ENCODE measurements around the gene ST3GAL3.

The ST3GAL3 gene, protein sequence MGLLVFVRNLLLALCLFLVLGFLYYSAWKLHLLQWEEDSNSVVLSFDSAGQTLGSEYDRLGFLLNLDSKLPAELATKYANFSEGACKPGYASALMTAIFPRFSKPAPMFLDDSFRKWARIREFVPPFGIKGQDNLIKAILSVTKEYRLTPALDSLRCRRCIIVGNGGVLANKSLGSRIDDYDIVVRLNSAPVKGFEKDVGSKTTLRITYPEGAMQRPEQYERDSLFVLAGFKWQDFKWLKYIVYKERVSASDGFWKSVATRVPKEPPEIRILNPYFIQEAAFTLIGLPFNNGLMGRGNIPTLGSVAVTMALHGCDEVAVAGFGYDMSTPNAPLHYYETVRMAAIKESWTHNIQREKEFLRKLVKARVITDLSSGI

DNA sequence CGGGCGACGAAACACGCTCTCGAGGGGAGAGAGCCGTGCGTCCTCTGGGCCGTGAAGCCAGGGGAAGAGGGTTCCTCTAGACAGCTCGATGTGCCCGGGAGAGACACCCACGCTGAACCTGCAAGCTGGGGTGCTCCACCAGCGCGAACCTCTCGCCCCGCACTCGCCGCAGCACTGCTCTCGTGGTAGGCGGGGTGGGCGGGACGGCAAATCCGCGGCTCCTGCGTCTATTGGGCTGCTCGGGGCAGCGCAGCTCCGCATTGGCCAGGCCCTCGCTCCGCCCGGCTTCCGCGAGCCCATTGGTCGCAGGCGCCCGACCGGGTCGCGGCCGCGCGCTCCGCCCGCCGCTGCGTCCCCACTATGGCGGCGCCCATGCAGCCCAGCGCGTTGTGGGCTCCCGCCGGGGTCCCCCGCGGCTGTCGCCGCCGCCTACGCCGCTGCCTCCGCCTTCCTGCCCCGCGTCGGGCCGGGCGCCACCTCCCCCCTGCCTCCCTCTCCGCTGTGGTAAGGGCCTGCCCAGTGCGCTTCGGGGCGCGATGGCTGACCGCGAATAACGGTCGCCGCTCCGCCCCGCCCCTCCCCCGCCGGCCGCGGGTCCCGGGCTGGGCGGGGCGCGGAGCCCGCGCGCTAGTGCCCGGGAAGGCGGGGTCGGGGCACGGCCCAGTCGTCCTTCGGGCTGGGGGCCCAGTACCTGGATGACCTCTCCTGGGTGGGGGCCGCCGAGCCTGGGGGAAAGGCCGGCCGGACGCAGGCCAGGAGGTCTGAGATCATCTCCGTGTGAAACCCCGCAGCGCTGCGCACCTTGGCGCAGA is at the start of gene ST3GAL3:
ST3GAL3 (plus strand) TSS at position 347 of the 812 bp plus-strand sequence. CDS start 28,727 bp downstream, outside the sequence.
- DNase-seq, result peak; percentile 47 to 84

DNA sequence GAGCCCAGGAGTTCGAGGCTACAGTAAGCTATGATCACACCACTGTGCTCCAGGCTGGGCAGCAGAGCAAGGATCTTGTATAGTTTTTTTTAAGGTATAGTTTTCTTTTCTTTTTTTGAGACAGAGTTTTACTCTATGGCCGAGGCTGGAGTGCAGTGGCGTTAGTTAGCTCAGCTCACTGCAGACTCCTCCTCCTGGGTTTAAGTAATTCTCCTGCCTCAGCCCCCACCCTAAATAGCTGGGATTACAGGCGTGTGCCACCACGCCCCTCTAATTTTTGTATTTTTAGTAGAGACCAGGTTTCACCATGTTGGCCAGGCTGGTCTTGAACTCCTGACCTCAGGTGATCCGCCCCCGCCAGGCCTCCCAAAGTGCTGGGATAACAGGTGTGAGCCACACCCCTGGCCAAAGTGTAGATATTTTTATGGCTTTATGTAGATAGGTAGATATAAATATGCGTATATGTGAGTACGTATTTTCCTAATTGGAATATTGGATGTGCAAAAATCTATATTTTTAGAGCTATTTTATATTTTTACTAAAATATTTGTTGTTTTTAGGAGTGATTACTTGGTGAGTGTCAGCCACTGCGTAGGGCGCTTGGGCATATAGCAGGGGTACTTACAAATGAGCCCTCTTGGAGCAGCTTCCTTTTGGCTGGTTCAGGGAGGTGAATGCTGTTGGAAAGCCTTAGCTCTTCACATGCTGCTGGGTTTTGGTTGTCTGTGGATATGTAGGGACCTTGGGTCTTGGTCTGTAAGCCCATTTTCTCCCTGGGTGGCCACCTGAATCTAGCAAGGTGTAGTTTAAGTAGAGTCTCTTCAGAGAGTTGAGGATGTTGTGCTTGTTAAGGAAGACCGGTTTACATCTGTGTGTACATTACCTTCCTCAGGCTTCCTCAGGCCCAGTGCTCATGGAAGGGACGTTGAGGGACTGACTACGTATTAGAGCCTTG is 47.8 kb upstream of the ST3GAL3 start:
- DNase-seq, result no peak

DNA sequence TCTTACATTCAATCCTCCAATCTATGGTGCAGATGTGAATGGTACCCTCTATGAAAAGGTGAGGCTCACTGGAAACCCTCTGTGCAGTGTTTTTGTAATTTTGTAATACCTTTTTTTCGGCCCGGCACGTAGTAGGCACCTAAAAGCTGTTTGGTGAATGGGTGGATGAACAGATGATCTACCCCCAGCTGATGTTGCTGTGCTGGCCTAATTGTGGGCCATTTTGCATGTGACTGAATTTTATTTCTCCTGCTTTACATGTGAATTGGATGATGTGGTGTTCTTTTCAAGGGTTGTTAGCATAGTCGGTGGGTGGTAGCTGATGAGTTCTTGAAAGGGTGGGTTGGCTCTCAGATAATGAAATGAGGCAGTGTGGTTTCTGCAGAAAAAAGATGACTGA is 47.0 kb upstream of the ST3GAL3 start:
- DNase-seq, result no peak

DNA sequence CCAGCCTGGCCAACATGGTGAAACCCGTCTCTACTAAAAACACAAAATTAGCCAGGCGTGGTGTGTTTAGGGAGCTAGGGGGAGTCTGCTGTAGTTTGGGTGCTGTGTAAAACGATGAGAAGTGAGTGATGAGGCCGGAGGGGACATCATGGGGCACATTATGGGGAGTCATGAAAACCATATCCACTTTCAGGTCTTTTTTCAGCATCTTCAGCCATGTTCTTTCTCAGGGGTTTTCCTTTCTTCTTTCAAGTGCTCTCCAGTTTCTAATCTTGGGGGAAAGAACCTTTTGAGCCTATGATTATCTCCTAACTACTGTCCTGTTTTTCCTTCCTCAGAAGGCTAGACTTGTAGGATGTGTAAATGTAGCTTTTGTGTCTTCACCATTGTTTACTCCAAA is 43.0 kb upstream of the ST3GAL3 start:
- DNase-seq, result no peak

DNA sequence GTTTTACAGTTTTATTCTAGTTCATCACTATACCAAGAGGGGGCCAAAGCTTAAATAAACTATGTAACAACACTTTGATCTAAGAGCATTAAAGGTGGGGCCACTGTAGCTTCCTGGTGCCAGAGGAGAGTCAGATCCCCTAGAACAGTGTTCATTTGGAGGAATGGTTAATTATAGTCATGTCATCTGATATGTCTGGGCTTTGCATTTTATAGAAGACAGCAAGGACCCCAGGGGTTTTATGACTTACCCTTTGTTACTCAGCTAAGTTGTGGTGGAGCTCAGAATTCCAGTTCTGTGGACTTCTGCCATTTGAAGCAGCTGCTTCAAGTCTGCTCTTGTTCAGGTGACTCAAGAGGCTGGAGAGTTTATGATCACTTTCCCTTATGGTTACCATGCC is 40.7 kb upstream of the ST3GAL3 start:
- no peak for DNase-seq

DNA sequence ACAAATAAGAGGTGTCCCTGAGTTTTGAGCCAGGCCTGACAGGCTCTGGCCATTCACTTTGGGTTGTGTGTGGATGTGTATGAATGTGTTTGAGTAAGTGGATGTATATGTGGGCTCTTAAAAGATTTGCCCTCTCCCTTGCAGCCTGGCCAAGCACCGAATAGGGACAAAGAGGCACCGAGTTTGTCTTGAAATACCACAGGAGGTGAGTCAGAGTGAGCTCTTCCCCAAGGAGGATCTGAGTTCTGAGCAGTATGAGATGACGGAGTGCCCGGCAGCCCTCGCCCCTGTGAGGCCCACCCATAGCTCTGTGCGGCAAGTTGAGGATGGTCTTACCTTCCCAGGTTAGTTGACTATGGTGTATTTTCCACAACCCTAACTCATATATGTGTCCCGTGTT is 38.4 kb upstream of the ST3GAL3 start:
- no peak for DNase-seq

DNA sequence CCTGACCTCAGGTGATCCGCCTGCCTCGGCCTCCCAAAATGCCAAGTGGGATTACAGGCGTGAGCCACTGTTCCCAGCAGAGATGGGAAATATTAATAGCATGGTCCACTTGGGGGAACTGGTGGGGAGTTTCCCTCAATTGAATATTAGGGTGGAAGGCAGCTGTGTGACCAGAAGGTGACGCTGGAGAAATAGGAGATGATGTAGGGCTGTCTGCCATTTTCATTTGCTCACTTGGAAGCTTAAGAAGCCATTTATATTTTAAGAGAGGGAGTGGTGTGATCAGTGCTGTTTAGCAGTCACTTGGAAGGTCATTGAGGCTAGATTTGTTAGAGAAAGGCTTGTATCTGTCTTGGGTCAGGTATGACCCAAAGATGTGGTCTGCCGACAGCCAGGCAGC is 37.5 kb upstream of the ST3GAL3 start:
- no peak for DNase-seq

DNA sequence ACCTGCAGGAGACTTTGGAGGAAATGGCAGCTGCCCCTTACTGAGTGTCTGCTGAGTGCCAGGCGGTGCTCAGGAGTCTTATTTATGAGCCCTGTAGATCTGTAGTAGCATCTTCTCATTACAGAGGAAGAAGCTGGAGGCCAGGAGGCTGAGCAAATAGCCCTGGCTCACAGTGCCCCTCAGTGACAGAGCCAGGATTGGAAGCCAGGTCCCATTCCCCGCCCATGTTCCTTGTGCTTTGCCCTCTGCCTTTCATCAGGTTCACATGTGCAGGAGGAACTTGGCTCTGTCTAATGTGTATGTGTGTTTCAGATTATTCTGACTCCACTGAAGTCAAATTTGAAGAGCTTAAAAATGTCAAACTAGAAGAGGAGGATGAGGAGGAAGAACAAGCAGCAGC is 36.1 kb upstream of the ST3GAL3 start:
- DNase-seq, result no peak

DNA sequence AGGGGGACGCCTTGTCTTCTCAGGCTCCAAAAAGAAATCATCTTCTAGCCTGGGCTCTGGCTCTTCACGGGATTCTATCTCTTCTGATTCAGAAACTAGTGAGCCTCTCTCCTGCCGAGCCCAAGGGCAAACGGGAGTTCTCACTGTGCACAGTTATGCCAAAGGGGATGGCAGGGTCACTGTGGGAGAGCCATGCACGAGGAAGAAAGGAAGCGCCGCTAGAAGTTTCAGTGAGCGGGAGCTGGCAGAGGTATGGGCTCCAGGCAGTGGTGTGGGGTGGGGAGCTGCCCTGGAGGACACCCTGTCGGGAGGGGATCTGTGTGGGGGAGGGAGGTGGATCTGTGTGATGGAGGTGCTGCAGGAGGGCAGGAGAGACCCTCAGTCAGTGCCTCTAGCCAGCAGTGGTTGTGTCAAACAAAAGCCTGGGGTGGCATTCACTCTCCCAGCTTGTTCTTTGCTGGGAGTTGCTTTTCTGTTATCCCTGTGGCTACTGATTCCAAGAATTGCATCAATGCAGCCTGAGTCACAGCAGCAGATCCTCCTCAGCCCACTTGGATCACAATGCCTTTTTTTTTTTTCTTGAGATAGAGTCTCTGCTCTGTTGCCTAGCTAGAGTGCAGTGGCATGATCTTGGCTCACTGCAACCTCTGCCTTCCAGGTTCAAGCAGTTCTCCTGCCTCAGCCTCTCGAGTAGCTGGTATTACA is 35.6 kb upstream of the ST3GAL3 start:
- no peak for DNase-seq

DNA sequence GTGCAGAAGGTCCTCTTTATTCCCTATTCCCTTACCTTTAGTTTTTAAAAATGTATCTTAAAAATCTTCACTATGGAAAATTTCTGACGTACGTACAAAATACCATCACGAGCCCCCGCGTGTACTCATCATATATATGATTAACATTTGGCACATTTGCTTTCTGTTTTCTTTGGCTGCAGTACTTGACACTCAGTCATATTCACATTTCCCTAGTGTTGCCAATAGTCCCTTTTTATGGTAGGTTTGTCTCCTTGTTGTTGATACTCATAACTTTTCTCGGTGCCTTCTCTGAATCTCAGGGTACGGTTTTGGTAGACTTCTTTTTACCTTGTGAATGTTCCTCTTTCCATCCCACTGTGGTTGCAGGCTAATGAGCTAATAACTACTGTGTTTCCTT is 34.1 kb upstream of the ST3GAL3 start:
- DNase-seq, result no peak

DNA sequence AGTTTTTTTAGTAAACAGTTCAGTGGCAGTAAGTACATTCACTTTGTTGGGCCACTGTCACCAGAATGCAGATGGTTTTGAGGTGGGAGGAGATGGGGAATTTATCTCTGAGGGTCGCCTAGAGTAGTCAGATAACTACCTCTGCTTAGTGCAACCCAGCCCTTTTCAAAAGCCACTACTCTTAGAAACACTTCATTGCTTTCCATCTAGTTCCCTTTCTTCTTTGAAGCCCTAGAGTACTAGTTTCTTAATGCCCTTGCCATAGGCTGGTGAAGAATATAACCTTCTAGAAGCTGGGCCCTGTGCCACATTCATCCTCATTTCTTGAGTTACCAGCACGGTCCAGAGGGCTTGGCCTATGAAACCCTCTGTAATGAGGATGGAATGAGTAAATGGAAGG is 28.4 kb upstream of the ST3GAL3 start:
- no peak for DNase-seq

DNA sequence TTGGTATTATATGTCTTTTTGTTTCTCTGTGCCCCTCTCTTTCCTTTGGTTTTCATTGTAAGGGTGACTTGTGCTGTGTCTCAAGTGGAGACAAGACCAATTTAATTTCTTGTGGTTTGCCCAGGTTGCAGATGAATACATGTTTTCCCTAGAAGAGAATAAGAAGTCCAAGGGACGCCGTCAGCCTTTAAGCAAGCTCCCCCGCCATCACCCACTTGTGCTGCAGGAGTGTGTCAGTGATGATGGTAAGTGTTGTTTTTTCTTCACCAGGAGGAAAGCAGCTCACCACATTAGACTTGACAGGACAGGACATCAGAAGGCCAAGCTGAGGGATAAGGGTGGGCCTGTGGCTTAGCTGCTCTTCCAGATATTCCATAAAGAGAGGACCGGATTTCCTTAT is 23.8 kb upstream of the ST3GAL3 start:
- no peak for DNase-seq

DNA sequence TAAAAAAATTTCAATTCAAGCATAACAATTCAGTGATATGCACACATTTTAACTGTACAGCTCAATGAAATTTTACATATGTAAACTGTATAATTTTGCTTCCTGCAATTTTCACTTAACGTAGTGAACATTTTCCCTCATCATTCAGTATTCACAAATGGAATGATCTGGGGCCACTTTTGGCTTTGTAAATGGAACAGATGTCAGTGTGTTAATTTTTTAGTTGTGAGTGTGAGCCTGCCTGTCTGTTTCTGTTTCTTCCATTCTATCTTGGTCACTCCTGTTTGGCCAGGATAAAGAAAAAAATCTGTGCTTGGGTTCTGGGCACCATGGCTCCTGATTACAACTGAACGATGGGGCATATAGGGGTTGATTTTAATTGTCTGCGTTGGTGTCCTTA is 20.5 kb upstream of the ST3GAL3 start:
- no peak for DNase-seq

DNA sequence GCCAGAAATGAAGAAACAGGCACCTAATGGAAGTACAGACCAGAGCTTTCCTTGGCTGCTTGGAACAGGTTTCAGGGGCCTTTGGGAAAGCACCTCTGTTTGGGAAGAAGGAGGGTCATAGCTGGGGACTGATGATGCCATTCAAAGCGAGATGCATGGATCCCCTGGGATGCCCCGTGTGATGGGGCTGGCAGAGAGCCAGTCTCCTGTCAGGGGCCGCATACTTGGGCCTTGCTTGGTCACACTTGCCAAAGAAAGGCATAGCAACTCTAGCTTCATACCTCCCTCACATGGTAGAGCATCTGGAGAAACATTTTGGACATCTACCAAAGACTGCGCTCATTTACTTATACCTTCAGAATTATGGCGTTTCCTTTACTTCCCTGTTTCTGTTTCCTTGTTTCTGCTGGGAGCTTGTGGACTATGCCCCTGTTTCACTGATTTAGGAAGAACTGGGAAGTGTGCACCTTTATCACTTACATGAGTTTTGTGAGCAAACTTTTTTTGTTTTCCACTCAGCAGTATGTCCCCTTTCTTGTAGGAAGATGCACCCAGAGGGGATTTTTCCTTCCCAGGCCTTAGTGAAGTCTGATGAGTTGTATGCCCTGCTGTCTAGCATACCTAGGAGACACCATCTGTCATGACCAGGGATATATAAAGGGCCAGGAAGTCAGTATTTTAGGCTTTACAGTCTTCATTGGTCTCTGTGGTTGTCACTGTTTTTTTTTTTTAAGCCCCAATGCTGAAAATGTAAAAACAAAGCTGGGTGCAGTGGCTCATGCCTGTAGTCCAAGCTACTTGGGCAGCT is 19.8 kb upstream of the ST3GAL3 start:
- DNase-seq, result no peak

DNA sequence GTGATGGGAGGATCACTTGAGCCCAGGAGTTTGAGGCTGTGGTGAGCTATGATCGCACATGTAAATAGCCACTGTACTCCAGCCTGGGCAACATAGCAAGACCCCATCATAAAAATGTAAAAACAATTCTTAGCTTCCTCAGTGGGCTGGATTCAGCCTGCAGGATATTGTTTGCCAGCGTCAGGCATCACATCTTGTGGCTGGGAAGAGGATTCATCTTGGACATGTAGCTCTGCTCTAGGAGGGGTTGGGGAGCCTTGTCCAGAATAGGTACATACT is 19.3 kb upstream of the ST3GAL3 start:
- no peak for DNase-seq

DNA sequence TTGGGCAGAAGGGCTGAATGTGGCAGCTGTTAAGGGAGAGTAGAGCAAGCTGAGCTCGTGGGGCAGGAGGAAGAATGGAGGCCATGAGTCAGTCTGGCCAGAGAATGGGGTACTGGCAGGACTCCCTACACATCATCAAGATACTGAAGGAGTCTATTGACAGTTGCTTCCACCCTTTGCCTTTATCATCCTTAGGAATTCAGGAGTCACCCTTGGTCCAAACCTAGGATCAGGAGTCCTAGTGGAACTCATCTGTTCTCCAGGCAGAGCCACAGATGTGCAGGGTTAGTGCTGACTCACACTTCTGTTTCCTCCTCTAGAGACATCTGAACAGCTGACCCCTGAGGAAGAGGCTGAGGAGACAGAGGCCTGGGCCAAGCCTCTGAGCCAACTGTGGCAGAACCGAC is 18.7 kb upstream of the ST3GAL3 start:
- DNase-seq, result no peak

DNA sequence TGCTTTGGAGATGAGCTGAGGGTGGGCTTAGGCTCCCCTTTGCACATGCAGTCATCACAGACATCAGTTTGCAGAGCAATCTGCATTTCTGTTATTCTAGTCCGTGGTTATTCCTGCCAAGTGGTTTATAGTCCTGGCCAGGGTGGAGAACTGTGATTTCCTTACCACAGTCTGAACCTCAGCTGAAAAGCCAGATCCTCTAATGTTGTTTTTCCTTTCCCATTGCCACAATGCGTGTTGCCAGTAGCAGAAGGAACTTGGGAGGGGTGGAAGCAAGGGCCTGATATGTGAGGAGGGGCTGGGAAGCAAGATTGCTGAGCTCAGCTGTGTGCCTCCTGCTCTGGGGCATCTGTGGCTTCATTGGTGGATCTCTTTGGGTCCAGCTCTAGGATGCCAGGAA is 18.0 kb upstream of the ST3GAL3 start:
- DNase-seq, result no peak

DNA sequence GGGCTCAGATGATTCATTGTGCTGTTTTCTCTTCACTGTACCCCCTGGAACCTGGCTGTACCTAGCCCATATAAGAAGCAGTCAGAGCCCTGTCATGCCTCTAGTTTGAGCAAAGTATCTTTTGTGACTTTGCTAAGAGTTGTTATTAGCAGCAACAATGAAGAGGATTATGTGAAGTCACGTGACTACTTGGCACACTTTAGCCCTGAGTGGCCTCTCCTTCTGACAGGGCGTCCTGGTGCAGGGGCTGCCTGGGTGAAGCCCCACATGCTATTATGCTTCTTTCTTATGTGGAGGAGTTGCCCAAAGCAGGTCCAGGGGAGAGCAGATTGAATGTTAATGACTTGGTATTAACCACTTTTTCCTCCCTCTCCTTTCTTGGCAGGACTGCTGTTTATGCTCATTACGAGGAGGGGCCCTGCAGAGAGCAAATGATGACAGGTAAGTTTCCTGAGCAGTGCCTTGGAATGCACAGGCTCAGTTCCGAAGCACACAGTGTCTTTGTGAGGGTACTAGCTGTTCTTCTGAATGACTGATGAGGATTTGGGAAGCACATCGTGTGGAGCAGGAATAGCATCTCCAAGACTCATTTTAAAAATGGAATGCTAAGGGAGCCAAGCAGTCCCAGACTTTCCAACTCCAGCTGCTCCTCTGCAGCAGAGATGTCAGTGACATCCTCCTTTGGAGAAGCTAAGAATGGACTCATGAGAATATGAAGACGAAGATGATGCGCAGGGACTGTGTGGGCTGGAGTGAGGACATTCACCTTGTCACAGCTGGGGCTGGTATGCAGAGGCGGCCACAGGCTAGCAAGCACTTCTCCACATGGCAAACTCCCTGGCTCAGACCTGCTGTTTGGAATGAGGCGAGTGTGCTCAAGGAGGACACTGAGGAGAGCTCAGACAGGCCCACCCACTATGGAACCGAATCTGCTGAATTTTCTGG is 15.2 kb upstream of the ST3GAL3 start:
- no peak for DNase-seq

DNA sequence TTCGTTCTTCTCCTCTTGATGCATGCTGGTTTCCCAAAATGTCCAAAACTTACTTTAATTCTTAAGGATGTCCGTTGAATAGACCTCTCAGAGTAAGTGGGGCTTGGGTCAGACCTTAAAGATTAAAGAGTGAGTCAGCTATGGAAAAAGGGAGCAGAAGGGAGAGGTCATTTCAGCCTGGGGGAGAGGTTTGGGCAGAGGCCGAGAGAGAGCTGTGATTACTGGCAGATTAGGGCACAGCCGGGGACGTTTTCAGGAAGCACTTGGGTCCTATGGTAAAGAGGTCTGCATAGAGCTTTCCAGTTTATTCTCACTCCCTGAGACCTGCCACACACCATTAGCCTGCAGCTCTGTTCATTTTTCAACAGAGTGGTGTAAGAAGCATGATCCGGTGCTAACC is 14.0 kb upstream of the ST3GAL3 start:
- no peak for DNase-seq

DNA sequence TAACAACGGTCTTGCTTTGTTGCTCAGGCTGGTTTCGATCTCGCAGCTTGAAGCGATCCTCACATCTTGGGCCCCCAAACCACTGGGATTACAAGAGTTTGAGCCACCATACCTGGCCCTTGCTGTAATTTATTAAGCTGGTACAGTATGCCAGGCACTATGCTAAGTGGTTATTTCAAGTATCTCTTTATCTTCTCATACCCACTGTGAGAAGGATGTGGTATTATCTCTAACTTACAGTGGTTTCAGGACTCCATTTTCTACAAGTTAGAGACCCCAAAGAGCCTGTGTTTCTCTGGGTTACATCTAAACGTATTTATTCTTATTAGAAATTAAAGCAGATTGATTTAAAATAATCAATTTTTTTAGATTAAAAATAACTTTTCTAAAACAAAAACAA is 8.1 kb upstream of the ST3GAL3 start:
- no peak for DNase-seq

DNA sequence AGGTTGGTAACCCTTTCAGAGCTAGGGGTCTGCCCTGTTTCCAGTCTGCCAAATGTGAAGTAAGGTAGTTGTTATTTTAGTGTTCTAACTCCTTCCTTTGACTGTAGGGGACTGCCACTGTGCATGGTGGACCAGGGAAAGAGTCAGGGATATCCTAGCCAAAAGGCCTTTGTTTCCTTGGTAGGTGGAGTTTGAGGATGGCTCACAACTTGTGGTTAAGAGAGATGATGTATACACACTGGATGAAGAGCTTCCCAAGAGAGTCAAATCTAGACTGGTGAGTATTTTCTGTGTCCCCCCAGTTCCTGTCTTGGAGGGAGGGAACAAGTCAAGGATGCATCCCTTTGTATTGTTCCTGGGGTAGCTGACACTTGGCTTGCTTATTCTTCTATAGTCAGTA is 3.5 kb upstream of the ST3GAL3 start:
- DNase-seq, result no peak

Measured in NCI-H187 (cell line).